Lower leg skin (tissue), 4 donors: ENCODE results near the gene VDR. TPM values are rescaled to one million over a fixed set of nuclear protein-coding genes. Genes with fewer than 3 reads are reported as not detected.
"Not testable (repeated sequence)": the region's sequence is repeated elsewhere in the genome, so short reads cannot be mapped to it uniquely, and the experiment has no call there.

ENCODE experiments used
- DNase-seq, 2 donors: peaks; one replicate each; pipeline ENCODE4 v3.0.0-alpha.2; 2019; ENCODE audit warnings: low spot score in 2 of 2
- H3K4me3 ChIP-seq: fragments of 200-600 bp; sonication (generic); 2 replicates; pipeline ENCODE4 v1.5.1; 2017; ENCODE audit warnings: mild to moderate bottlenecking, low read depth; ENCODE audit not compliant: poor library complexity, severe bottlenecking
- CTCF ChIP-seq, 3 donors: fragments of 450-650 bp; IDR thresholded peaks; one replicate each; pipeline ENCODE4 v1.5.1; 2016; ENCODE audit warnings: antibody characterized with exemption in 3 of 3, mild to moderate bottlenecking in 3 of 3, moderate library complexity in 2 of 3
- POLR2A ChIP-seq, 2 donors: fragments of 450-650 bp; IDR thresholded peaks; one replicate each; pipeline ENCODE4 v1.6.1; 2016 to 2017; ENCODE audit warnings: antibody characterized with exemption in 2 of 2, mild to moderate bottlenecking in 1 of 2, moderate library complexity in 1 of 2
- WGBS, 2 donors: methylation state at CpG; one replicate each; pipeline ENCODE4 v1.1.5; 2018; 5-methylcytosine and 5-hydroxymethylcytosine counted together
- intact Hi-C: fragments of 100-400 bp; cut with DNase I; formaldehyde crosslinking; loops from one replicate; pipeline ENCODE4 v1.15.0; 2023; ENCODE audit warnings: low total_unique reads
- total RNA-seq, 4 donors: library from RNA; depleted of rRNA; stranded (reverse); fragments of >200 nt; gene quantifications; one replicate each; pipeline ENCODE4 v1.1.0, GENCODE V29; 2016

The VDR gene
- total RNA-seq, 4 donors from 2014 or later: 35.9 to 58.1 (median 39.4) TPM

- H3K4me3 ChIP-seq: no peak overlapping the region
- no peak for TF ChIP-seq CTCF (IDR thresholded peaks at IDR 0.05)
- no peak for TF ChIP-seq POLR2A (IDR thresholded peaks at IDR 0.05)
- intact Hi-C loops: loop anchor here (10.0 kb wide), 1 partner anchor 98 kb away; no protein-coding TSS in a partner anchor
- WGBS, 2 donors: 85 to 92% methylated on average over 11 to 14 of the region's 14 CpGs
- DNase-seq: no peak
Measured at GRCh38 chr12:47846294-47846996, 58.3 kb downstream of the VDR start.

- H3K4me3 ChIP-seq: no peak overlapping the region
- 53 to 60% methylated on average over 7 to 8 of the region's 8 CpGs for WGBS, 2 donors
- no peak for DNase-seq
- TF ChIP-seq CTCF (IDR thresholded peaks at IDR 0.05): no peak
- no peak for TF ChIP-seq POLR2A (IDR thresholded peaks at IDR 0.05)
- intact Hi-C loops: loop anchor here (10.0 kb wide), 1 partner anchor 100 kb away; no protein-coding TSS in a partner anchor
Measured at GRCh38 chr12:47845081-47845480, 59.7 kb downstream of the VDR start.

- intact Hi-C loops: loop anchor here (10.0 kb wide), 1 partner anchor 100 kb away; no protein-coding TSS in a partner anchor
- TF ChIP-seq CTCF (IDR thresholded peaks at IDR 0.05) (no peak), POLR2A (IDR thresholded peaks at IDR 0.05) (no peak)
- no peak overlapping the region for H3K4me3 ChIP-seq
- 34 to 47% methylated on average over 12 to 27 of the region's 28 CpGs for WGBS, 2 donors
- peak; percentile 81 to 95 for DNase-seq
Measured at GRCh38 chr12:47844264-47845019, 60.4 kb downstream of the VDR start.

- DNase-seq: no peak
- 89% methylated on average over 25 of the region's 25 CpGs for WGBS, 2 donors
- H3K4me3 ChIP-seq: no peak overlapping the region
- TF ChIP-seq CTCF (IDR thresholded peaks at IDR 0.05) (no peak), POLR2A (IDR thresholded peaks at IDR 0.05) (no peak)
- intact Hi-C loops: loop anchor here (10.0 kb wide), 1 partner anchor 101 kb away; no protein-coding TSS in a partner anchor
Measured at GRCh38 chr12:47843226-47843980, 61.4 kb downstream of the VDR start.

- intact Hi-C loops: loop anchor here (10.0 kb wide), 1 partner anchor 102 kb away; no protein-coding TSS in a partner anchor
- DNase-seq, H3K4me3 ChIP-seq: not testable (repeated sequence)
- WGBS, 2 donors: 83 to 87% methylated on average over 11 of the region's 12 CpGs
Measured at GRCh38 chr12:47842543-47842942, 62.3 kb downstream of the VDR start.
